Pulmonary artery endothelial cell (primary cell): ENCODE results near the gene ST6GAL1. TPM values are rescaled to one million over a fixed set of nuclear protein-coding genes. Genes with fewer than 3 reads are reported as not detected.
A peak's percentile ranks its signal among the peaks of the same experiment; 100 is the strongest.
"Not testable (repeated sequence)": the region's sequence is repeated elsewhere in the genome, so short reads cannot be mapped to it uniquely, and the experiment has no call there.

Experiments used
- DNase-seq: peaks from one replicate; pipeline ENCODE4 v3.0.0-alpha.2; 2011; ENCODE audit warnings: low read depth, low spot score
- total RNA-seq: library from RNA; depleted of rRNA; stranded (reverse); fragments of >200 nt; gene quantifications from 2 replicates; pipeline ENCODE4 v1.2.3, GENCODE V29; 2014

Gene ST6GAL1
- total RNA-seq, 1 donor from 2014 or later, result 59.5 TPM

- DNase-seq, result no peak
Observed at GRCh38 chr3:187020376-187020775, 90.0 kb downstream of the ST6GAL1 start.

DNA sequence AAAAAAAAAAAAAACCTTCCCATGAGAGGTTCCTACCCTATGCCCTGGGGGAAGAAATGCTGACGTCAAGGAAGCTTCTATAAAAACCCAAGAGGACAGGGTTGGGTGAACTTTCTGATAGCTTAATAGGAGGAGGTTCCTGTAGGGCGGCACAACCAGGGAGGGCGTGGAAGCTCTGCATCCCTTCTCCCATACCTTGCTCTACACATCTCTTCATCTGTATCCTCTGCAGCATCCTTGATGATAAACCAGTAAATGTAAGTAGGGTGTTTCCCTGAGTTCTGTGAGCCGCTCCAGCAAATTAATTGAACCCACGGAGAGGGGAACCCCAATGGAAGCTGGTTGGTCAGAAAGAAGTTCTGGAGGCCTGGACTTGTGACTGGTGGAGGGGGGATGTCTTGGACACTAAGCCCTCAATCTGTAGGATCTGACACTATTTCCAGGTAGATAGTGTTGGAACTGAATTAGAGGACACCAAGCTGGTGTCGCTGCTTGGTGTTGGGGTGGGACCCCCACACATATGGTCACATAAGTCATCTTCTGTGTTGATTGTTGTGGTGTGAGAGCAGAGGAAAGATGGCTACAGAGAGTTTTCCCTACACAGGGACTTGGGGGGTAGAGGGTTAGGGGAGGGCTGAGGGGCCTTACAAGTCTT lies 91.5 kb downstream of the ST6GAL1 start:
- DNase-seq, result no peak

GRCh38 chr3:187022403-187023029 lies 92.2 kb downstream of the ST6GAL1 start:
- no peak for DNase-seq

GRCh38 chr3:187023340-187023739 lies 93.0 kb downstream of the ST6GAL1 start:
- not testable (repeated sequence) for DNase-seq

DNA sequence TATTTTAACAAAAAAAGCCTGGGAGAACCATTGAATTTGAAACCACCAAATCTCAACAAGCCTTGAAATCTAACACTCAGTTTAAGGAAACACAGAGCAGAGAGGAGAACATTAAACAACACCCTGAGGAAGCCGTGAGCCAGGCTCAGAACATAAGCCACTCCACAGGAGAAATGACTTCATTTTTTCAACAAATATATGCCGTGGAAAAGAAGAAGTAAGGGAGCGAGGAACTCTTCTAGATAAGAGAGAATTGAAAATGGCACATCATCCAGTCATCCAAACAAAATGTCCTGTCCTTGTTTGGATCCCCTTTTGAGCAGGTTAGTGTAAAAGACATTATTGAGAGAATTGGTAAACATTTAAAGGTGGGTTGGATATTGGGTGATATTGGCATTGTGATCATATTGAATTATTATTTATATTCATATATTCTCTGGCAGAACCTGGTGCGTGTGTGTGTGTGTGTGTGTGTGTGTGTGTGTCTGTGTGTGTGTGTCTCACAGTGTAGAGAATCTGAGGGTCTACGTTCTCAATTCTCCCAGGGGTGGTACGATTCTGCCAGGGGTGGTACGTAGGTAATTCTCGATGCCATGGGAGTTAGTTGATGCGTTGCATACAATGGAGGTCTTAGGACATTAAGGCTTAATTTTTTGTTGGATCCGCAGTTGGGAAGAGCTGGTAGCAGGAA lies 94.4 kb downstream of the ST6GAL1 start:
- DNase-seq, result no peak

DNA sequence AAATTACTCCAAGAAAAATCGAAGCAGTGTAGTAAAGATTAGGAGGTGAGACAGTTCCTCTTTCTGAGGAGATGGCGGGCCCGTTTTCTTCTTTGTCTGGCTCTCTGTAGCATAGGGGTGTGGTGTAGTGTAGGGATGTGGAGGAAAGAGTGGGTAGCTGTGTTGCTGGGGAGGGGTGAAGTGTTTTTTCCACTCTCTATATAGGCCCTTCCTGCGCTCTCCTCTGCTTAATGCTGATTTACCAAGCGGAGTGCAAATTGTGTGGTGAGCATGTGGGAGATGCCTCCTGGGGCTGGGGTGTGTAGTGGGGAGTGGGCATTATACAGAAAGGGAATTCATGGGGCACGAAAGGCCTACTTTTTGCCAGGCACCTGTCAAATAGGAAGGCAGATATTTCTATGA lies 94.9 kb downstream of the ST6GAL1 start:
- DNase-seq, result no peak

GRCh38 chr3:187025656-187026316 lies 95.5 kb downstream of the ST6GAL1 start:
- DNase-seq, result no peak

GRCh38 chr3:187026317-187026670 lies 96.0 kb downstream of the ST6GAL1 start:
- DNase-seq, result no peak

DNA sequence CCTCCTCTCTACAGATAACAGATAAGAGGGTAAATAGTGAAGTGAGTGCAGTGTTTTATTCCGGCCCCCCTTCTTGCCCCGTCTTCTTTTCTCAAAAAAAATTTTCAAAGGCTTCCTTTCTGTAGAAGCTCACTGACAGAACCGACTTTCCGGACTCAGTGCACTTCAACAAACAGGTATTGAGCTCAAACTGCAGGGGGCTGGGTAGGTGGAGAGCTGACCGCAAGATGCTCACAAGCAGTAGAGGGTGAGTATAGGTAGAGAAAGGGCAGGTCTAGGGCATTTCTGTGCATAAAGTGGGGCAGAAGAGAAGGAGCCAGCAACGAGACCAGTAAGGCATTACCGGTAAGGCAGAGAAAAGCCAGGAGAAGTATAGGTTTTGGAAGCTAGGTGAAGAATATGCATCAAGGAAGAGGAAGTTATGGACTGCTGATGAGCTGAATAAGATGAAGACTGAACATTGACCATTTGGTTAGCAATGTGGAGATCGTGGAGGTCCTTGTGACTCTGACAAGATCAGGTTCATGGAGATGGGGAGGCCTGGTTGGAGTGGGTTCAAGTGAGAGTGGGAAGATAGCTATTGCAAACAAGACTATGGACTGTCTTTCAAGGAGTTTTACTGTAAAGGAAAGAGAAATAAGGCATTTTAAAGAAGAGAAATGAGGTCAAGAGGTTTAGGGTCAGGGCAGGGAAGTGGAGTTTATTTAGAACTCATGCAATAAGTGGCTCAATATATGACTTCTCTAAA lies 97.4 kb downstream of the ST6GAL1 start:
- no peak for DNase-seq

DNA sequence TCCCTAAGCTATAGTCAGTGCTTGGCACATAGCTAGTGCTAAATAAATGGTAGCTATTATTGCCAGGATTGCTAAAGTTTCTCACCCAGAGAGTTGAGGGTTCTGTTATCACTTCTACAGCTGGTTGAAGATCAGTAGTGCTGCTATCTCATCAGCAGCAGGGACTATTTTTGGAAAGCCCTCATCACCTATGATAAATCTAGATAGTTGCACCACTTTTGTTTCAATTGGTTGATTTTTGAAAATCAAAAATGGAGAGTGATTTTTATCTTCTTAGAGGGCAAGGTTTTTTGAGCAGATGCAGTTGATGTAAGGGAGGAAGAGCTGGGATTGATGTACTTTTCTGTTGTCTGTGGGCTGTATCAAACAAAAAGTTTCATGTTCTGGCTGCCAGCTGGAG lies 101.6 kb downstream of the ST6GAL1 start:
- no peak for DNase-seq

GRCh38 chr3:187036394-187036793 lies 106.1 kb downstream of the ST6GAL1 start:
- no peak for DNase-seq

DNA sequence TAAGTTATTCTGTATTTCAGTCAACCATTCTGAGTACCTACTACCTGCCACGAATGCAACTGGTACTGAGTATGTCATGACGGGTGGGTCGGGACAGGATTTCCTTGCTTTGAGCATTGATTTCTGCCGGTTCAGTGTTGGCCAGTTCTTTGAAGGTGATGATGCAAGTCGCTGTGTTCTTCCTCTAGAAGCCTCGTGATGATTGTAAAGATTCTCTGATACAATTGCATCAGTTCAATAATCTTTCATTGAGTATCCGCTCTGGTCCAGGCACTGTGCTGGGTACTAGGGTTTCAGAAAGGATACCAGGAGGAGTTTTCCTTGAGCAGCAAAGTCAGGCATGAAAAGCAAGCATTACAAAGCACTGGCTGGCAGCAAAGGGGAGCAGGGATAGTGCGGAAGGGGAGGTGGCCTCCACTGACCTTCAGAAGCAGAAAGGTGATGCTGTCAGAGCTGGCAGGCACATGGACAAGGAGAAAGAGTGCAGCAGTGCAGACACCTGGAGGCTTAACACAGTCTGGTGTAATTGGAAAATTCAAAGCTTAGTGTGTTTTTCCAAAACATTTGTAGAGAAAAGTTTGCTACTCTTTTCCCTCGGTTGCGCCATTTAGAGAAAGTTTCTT lies 108.9 kb downstream of the ST6GAL1 start:
- DNase-seq, result no peak

GRCh38 chr3:187039723-187040414 lies 109.5 kb downstream of the ST6GAL1 start:
- DNase-seq, result no peak

DNA sequence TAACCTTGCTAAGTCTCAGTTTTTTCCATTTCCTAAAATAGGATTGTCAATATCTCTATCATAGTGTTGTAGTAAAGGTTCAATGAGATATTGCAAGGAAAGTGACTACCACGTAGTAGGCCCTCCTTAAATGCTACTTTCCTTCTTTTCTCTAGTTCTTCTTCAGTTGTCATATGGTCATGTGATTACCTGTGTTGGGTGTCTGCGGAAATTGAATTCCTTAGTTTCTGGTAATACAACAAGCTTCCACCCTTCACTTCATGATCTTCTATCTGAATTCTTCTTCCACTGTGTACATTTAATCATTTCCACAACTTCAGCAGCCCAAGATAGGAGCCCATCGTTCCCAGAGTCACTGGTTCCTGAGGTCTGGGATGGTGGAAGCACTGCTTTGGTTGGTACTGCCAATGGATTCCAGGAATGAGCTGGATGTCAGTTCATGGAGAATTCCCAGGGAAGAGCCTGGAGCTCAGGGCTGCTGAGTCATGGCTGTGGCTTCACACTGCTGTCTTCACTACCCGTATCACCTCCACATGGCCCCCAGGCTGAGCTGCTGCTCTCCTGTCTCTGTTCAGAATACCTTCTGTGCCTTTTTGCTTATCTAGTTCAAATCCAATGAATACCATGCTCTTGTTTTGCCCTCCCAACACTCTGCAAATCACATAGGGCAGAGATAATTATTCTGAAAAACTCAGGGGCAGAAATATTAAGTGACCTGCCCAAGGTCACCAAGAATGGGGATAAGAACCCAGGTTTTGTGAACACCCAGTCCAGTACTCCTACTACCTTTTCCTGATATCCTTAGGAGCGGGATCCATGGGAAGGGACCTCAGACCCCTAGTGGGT lies 110.4 kb downstream of the ST6GAL1 start:
- no peak for DNase-seq

GRCh38 chr3:187041362-187042307 lies 111.3 kb downstream of the ST6GAL1 start:
- DNase-seq, result peak; percentile 48

GRCh38 chr3:187042346-187042745 lies 112.0 kb downstream of the ST6GAL1 start:
- no peak for DNase-seq

GRCh38 chr3:187042874-187043458 lies 112.6 kb downstream of the ST6GAL1 start:
- no peak for DNase-seq

- DNase-seq, result peak; percentile 43
Observed at GRCh38 chr3:187044206-187044605, 113.9 kb downstream of the ST6GAL1 start.
